Vagina (tissue), 2 donors: ENCODE measurements around the gene SLC2A1. TPM values are rescaled to one million over a fixed set of nuclear protein-coding genes. Genes with fewer than 3 reads are reported as not detected.

ENCODE experiments used
- DNase-seq, 2 donors: peaks; one replicate each; pipeline ENCODE4 v3.0.0-alpha.2; 2017; ENCODE audit errors: extremely low spot score in 2 of 2
- H3K27ac ChIP-seq: fragments of 200-600 bp; sonication (generic); one replicate; pipeline ENCODE4 v1.5.1; 2019
- H3K27me3 ChIP-seq: fragments of 200-600 bp; sonication (generic); one replicate; pipeline ENCODE4 v1.5.1; 2019
- H3K36me3 ChIP-seq, 2 donors: fragments of 200-600 bp; sonication (generic); one replicate each; pipeline ENCODE4 v1.5.1; 2017 to 2019
- H3K4me1 ChIP-seq: fragments of 200-600 bp; sonication (generic); one replicate; pipeline ENCODE4 v1.5.1; 2019
- H3K4me3 ChIP-seq, 2 donors: fragments of 200-600 bp; sonication (generic); 1 replicate in 1 of 2; 2 replicates in 1 of 2; pipeline ENCODE4 v1.5.1; 2016 to 2019
- H3K9me3 ChIP-seq: fragments of 200-600 bp; sonication (generic); one replicate; pipeline ENCODE4 v1.5.1; 2019
- POLR2A ChIP-seq, 2 donors: fragments of 450-650 bp; IDR thresholded peaks; one replicate each; pipeline ENCODE4 v1.6.1; 2017; ENCODE audit warnings: antibody characterized with exemption in 2 of 2, mild to moderate bottlenecking in 2 of 2, moderate library complexity in 2 of 2
- POLR2AphosphoS5 ChIP-seq, 2 donors: sonication (generic); formaldehyde crosslinking; IDR thresholded peaks; one replicate each; pipeline ENCODE4 v1.9.0; 2017; ENCODE audit warnings: antibody characterized with exemption in 2 of 2, mild to moderate bottlenecking in 2 of 2, low read depth in 1 of 2; ENCODE audit not compliant: insufficient read depth in 1 of 2
- intact Hi-C: fragments of 100-400 bp; cut with DNase I; formaldehyde crosslinking; loops from one replicate; pipeline ENCODE4 v1.15.1; 2023
- total RNA-seq: library from RNA; depleted of rRNA; stranded (reverse); fragments of >200 nt; gene quantifications from one replicate; pipeline ENCODE4 v1.2.3, GENCODE V29; 2016
- TF ChIP-seq, protein P1 (sequence below), 3 experiments: fragments of 450-650 bp in 2 of 3; fragments of 200-600 bp in 1 of 3; sonication (generic) in 1 of 3; IDR thresholded peaks; one replicate each; pipeline ENCODE4 v1.5.1; 2017 to 2019; ENCODE audit warnings: antibody characterized with exemption in 3 of 3, mild to moderate bottlenecking in 2 of 3, moderate library complexity in 2 of 3

The SLC2A1 gene
- 286 TPM for total RNA-seq

GRCh38 chr1:42958488-42959319 lies at the start of gene SLC2A1:
SLC2A1 (minus strand) TSS chr1:42958868; CDS start chr1:42958651, 217 bp downstream.
- Histone ChIP-seq H3K27me3 (no peaks in the 10 kb centered on the region), H3K36me3 (no peaks in the 10 kb centered on the region), H3K4me1 (peaks cover 52% of the 10 kb centered on the region), H3K27ac (peak within 1 kb of the TSS; percentile 92), H3K4me3 (peak within 1 kb of the TSS; percentile 64 to 81), H3K9me3 (no peaks in the 10 kb centered on the region)
- intact Hi-C loops = no loop called here
- TF ChIP-seq POLR2AphosphoS5 (IDR thresholded peaks at IDR 0.05; ENCODE audit: insufficient read depth in 1 of 2, low read depth in 1 of 2) (peak; percentile 55 to 90), POLR2A (IDR thresholded peaks at IDR 0.05) (peak; percentile 31 to 81)
- TF ChIP-seq, protein P1, sequence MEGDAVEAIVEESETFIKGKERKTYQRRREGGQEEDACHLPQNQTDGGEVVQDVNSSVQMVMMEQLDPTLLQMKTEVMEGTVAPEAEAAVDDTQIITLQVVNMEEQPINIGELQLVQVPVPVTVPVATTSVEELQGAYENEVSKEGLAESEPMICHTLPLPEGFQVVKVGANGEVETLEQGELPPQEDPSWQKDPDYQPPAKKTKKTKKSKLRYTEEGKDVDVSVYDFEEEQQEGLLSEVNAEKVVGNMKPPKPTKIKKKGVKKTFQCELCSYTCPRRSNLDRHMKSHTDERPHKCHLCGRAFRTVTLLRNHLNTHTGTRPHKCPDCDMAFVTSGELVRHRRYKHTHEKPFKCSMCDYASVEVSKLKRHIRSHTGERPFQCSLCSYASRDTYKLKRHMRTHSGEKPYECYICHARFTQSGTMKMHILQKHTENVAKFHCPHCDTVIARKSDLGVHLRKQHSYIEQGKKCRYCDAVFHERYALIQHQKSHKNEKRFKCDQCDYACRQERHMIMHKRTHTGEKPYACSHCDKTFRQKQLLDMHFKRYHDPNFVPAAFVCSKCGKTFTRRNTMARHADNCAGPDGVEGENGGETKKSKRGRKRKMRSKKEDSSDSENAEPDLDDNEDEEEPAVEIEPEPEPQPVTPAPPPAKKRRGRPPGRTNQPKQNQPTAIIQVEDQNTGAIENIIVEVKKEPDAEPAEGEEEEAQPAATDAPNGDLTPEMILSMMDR (IDR thresholded peaks at IDR 0.05) = no peak
- peak in 1 of 2 donors; percentile 94 for DNase-seq

DNA sequence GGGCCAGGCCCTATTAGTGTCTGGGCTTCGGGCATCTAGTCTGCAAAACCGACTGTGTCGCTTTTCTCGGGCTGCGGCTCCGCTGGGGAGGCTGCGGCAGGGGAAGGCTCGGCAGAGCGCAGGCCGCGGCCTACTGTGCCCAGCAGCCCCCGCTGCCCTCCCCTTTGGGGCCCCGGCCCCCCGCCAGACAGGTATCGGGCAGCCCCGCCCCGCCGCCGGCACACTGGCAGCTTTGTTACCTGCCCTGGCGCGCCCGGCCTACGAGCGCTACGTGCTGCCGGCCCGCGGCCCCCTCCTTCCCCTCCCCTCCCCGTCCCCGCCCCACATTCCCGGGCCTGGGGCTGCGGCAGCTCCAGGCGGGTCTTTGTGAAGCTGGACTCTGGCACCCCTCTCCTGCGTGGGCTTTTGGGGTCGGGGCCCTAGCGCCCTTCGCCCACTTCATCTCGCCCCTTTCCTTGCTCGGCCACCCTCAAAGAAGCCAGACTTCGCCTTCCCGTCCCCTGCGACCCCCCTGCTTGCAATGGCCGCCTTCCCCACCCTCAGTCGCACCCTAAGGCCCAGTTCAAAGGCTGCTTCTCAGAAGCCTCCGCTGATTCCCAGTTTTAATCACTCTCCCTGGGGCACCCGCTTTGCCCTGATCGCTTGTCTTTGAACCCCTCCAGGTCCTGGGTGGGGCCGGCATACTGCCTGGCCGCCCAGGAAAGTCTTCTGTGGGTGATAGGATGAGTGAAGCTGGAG lies 48.9 kb upstream of the SLC2A1 start:
- Histone ChIP-seq H3K9me3 (no peaks in the 10 kb centered on the region), H3K27ac (peak overlapping the region; percentile 74), H3K4me1 (peaks cover 10% of the 10 kb centered on the region), H3K36me3 (no peaks in the 10 kb centered on the region), H3K4me3 (no peak overlapping the region), H3K27me3 (no peaks in the 10 kb centered on the region)
- TF ChIP-seq POLR2A (IDR thresholded peaks at IDR 0.05) = no peak
- no peak for TF ChIP-seq POLR2AphosphoS5 (IDR thresholded peaks at IDR 0.05; ENCODE audit: insufficient read depth in 1 of 2, low read depth in 1 of 2)
- TF ChIP-seq, protein P1 (IDR thresholded peaks at IDR 0.05) = no peak
- intact Hi-C loops = no loop called here
- DNase-seq = no peak

DNA sequence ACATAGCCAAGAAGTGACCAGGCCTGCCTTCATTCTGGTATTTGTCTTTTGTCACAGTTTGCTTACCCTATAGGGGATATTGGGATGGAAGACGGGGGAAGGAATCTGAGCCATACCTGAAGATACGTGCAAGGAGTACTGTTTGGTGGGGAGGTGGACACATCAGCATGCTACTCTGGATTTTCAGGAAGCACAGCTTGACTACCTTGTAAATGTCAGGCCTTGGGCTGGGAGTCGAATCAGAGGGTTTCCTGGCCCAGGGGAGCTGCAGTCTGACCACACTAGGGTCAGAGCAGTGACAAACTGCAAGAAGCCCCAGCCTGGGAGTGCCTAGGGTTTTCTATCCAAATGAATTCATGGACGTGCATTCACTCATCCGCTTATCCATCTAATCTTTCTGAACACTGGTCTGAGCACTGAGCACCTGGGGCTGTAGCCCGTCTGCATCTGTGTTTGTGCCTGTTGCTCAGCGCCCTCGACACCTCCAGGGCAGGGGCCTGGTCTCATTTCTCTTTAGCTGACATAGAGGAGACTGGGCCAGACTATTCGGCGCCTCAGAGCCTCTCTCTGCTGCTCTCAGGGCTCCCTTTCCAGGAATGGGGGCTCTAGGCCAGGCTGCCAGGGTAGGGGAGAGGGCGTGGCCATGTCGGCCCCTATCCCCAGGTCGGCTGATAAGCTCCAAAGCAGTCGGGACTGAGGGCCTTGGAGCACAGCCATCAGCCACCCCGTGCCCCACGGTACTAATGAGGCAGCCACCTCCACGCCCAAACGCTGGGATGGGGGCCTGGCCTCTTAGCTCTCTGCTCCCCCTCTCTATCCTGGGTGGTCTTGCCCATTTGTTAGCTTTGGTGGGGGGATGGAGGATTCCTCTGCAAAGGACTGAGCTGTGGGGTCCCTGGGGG lies 47.0 kb upstream of the SLC2A1 start:
- Histone ChIP-seq H3K36me3 (no peaks in the 10 kb centered on the region), H3K27ac (no peak overlapping the region), H3K9me3 (no peaks in the 10 kb centered on the region), H3K4me3 (no peak overlapping the region), H3K4me1 (peaks cover 10% of the 10 kb centered on the region), H3K27me3 (no peaks in the 10 kb centered on the region)
- no peak for DNase-seq
- TF ChIP-seq POLR2AphosphoS5 (IDR thresholded peaks at IDR 0.05; ENCODE audit: insufficient read depth in 1 of 2, low read depth in 1 of 2) (no peak), POLR2A (IDR thresholded peaks at IDR 0.05) (no peak)
- TF ChIP-seq, protein P1 (IDR thresholded peaks at IDR 0.05) = no peak
- intact Hi-C loops = no loop called here

DNA sequence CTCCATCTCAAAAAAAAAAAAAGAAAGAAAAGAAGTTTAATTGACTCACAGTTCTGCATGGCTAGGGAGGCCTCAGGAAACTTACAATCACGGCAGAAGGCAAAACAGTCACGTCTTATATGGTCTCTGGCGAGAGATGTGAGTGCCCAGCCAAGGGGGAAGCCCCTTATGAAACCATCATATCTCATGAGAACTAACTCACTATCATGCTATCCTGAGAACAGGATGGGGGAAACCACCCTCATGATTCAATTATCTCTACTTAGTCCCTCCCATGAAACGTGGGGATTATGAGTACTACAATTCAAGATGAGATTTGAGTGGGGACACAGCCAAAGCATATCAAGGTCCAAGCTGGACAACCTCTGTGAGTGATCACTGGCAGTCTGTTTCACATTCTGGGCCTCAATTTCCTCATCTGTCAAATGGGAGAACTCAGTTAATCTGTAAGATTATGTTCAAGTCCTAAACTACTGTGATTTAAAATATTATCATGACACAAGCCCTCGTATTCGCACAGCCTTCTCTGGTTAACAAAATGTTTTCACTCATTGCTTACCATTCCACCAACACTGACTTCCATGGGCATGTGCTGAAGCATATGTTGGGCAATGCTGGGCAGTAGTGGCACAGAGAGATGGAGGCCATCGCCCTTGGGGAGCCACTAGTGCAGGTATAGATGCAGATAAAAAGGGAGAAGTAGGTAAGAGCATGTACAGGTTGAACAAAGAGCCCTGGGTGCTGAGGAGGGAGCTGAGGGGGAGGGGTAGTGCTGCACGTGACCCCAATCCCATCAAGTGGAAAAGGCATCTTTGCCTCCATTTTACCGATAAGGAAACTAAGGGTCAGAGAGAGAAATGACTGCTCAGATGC lies 46.2 kb upstream of the SLC2A1 start:
- H3K36me3 ChIP-seq = no peaks in the 10 kb centered on the region
- H3K27me3 ChIP-seq = no peaks in the 10 kb centered on the region
- intact Hi-C loops = no loop called here
- no peak overlapping the region for H3K4me3 ChIP-seq
- no peak for TF ChIP-seq POLR2A (IDR thresholded peaks at IDR 0.05)
- TF ChIP-seq, protein P1 (IDR thresholded peaks at IDR 0.05) = no peak
- no peak for TF ChIP-seq POLR2AphosphoS5 (IDR thresholded peaks at IDR 0.05; ENCODE audit: insufficient read depth in 1 of 2, low read depth in 1 of 2)
- H3K27ac ChIP-seq = no peak overlapping the region
- DNase-seq = no peak
- no peaks in the 10 kb centered on the region for H3K9me3 ChIP-seq
- peaks cover 10% of the 10 kb centered on the region for H3K4me1 ChIP-seq
